Activated T-cell treated with anti-CD3 and anti-CD28 coated beads, Interleukin-2, amount 50 U/mL, for 4 hours (primary cell): ENCODE results near the gene RASL10B. TPM values are rescaled to one million over a fixed set of nuclear protein-coding genes. Genes with fewer than 3 reads are reported as not detected.

Experiments
- ATAC-seq, 2 donors: fragments of 200-7000 bp; cut with Tn5 transposase; one replicate each; pipeline ENCODE4 v1.10.0; 2021
- DNase-seq: peaks from one replicate; pipeline ENCODE4 v3.0.0-alpha.2; 2020
- H3K27me3 Mint-ChIP-seq: one replicate; pipeline ENCODE4 v1.8.0; 2021; ENCODE audit warnings: low read depth, mixed read lengths
- H3K36me3 Mint-ChIP-seq: one replicate; pipeline ENCODE4 v1.8.0; 2022; ENCODE audit warnings: mixed read lengths; ENCODE audit not compliant: insufficient read depth
- H3K4me1 Mint-ChIP-seq: one replicate; pipeline ENCODE4 v1.8.0; 2021; ENCODE audit warnings: low read depth, mixed read lengths
- H3K4me3 Mint-ChIP-seq: one replicate; pipeline ENCODE4 v1.8.0; 2021; ENCODE audit warnings: mild to moderate bottlenecking, moderate library complexity, mixed read lengths
- H3K9me3 Mint-ChIP-seq: one replicate; pipeline ENCODE4 v1.8.0; 2021; ENCODE audit warnings: mixed read lengths
- total RNA-seq, 3 donors: library from RNA; stranded (reverse); gene quantifications; one replicate each; pipeline ENCODE4 v1.2.1, GENCODE V29; 2021

The RASL10B gene
- total RNA-seq, 3 donors from 2014 or later: 2.6 to 4.3 (median 3.7) TPM

GRCh38 chr17:35728551-35728950 is 2.9 kb upstream of the RASL10B start:
- DNase-seq: no peak
- H3K4me3 Mint-ChIP-seq: no peak overlapping the region
- H3K4me1 Mint-ChIP-seq: peaks cover 17% of the 10 kb centered on the region
- no peak for ATAC-seq
- no peaks in the 10 kb centered on the region for H3K27me3 Mint-ChIP-seq
- H3K36me3 Mint-ChIP-seq: peaks cover 36% of the 10 kb centered on the region
- no peaks in the 10 kb centered on the region for H3K9me3 Mint-ChIP-seq

GRCh38 chr17:35729405-35729833 is 2.0 kb upstream of the RASL10B start:
- H3K4me3 Mint-ChIP-seq: peak overlapping the region; percentile 20
- H3K27me3 Mint-ChIP-seq: no peaks in the 10 kb centered on the region

GRCh38 chr17:35730400-35731005 is 936 bp upstream of the RASL10B start:
- DNase-seq: no peak
- peak overlapping the region; percentile 82 for H3K4me3 Mint-ChIP-seq
- ATAC-seq: no peak

More at GRCh38 chr17:35729405-35729833, 2.0 kb upstream of the RASL10B start:
- ATAC-seq (no peak), DNase-seq (no peak)
- Mint-ChIP-seq H3K36me3 (peaks cover 28% of the 10 kb centered on the region), H3K9me3 (no peaks in the 10 kb centered on the region), H3K4me1 (peaks cover 17% of the 10 kb centered on the region)

GRCh38 chr17:35731917-35732805 is 722 bp downstream of the RASL10B start:
- DNase-seq (no peak), ATAC-seq (peak; percentile 30 to 42)
- peak overlapping the region; percentile 76 for H3K4me3 Mint-ChIP-seq
- peaks cover 12% of the 10 kb centered on the region for H3K36me3 Mint-ChIP-seq
- peaks cover 17% of the 10 kb centered on the region for H3K4me1 Mint-ChIP-seq
- no peaks in the 10 kb centered on the region for H3K9me3 Mint-ChIP-seq
- no peaks in the 10 kb centered on the region for H3K27me3 Mint-ChIP-seq

More at GRCh38 chr17:35730400-35731005, 936 bp upstream of the RASL10B start:
- no peaks in the 10 kb centered on the region for H3K9me3 Mint-ChIP-seq
- peaks cover 17% of the 10 kb centered on the region for H3K36me3 Mint-ChIP-seq
- no peaks in the 10 kb centered on the region for H3K27me3 Mint-ChIP-seq
- H3K4me1 Mint-ChIP-seq: peaks cover 17% of the 10 kb centered on the region

GRCh38 chr17:35732806-35733136 is 1.3 kb downstream of the RASL10B start:
- H3K36me3 Mint-ChIP-seq: peaks cover 12% of the 10 kb centered on the region

GRCh38 chr17:35733366-35733765 is 1.9 kb downstream of the RASL10B start:
- H3K27me3 Mint-ChIP-seq: no peaks in the 10 kb centered on the region
- ATAC-seq (no peak), DNase-seq (no peak)
- H3K36me3 Mint-ChIP-seq: peaks cover 6% of the 10 kb centered on the region
- no peaks in the 10 kb centered on the region for H3K9me3 Mint-ChIP-seq
- no peak overlapping the region for H3K4me3 Mint-ChIP-seq
- H3K4me1 Mint-ChIP-seq: peaks cover 17% of the 10 kb centered on the region

More at GRCh38 chr17:35732806-35733136, 1.3 kb downstream of the RASL10B start:
- no peaks in the 10 kb centered on the region for H3K27me3 Mint-ChIP-seq
- no peaks in the 10 kb centered on the region for H3K9me3 Mint-ChIP-seq
- peak overlapping the region; percentile 76 for H3K4me3 Mint-ChIP-seq
- peaks cover 17% of the 10 kb centered on the region for H3K4me1 Mint-ChIP-seq
- no peak for DNase-seq
- no peak for ATAC-seq

- H3K4me1 Mint-ChIP-seq: peaks cover 17% of the 10 kb centered on the region
- ATAC-seq: no peak
- no peaks in the 10 kb centered on the region for H3K27me3 Mint-ChIP-seq
- no peaks in the 10 kb centered on the region for H3K9me3 Mint-ChIP-seq
- H3K36me3 Mint-ChIP-seq: peaks cover 2% of the 10 kb centered on the region
- H3K4me3 Mint-ChIP-seq: no peak overlapping the region
- DNase-seq: no peak
Measured at GRCh38 chr17:35734396-35734795, 3.0 kb downstream of the RASL10B start.

GRCh38 chr17:35735036-35735805 is 3.8 kb downstream of the RASL10B start:
- Mint-ChIP-seq H3K4me3 (no peak overlapping the region), H3K27me3 (peaks cover 7% of the 10 kb centered on the region), H3K4me1 (peaks cover 11% of the 10 kb centered on the region), H3K9me3 (no peaks in the 10 kb centered on the region), H3K36me3 (peaks cover 2% of the 10 kb centered on the region)
- DNase-seq (no peak), ATAC-seq (no peak)

- Mint-ChIP-seq H3K27me3 (peaks cover 12% of the 10 kb centered on the region), H3K36me3 (no peaks in the 10 kb centered on the region), H3K4me1 (peaks cover under 1% of the 10 kb centered on the region), H3K9me3 (no peaks in the 10 kb centered on the region), H3K4me3 (no peak overlapping the region)
- DNase-seq: no peak
- ATAC-seq: no peak
Measured at GRCh38 chr17:35736236-35736635, 4.8 kb downstream of the RASL10B start.

GRCh38 chr17:35738519-35739133 is 7.2 kb downstream of the RASL10B start:
- peaks cover 5% of the 10 kb centered on the region for H3K4me1 Mint-ChIP-seq
- no peaks in the 10 kb centered on the region for H3K36me3 Mint-ChIP-seq
- H3K9me3 Mint-ChIP-seq: no peaks in the 10 kb centered on the region
- ATAC-seq (no peak), DNase-seq (no peak)
- H3K27me3 Mint-ChIP-seq: peaks cover 27% of the 10 kb centered on the region
- H3K4me3 Mint-ChIP-seq: no peak overlapping the region

GRCh38 chr17:35740216-35740615 is 8.8 kb downstream of the RASL10B start:
- ATAC-seq (no peak), DNase-seq (no peak)
- Mint-ChIP-seq H3K27me3 (peaks cover 36% of the 10 kb centered on the region), H3K4me3 (no peak overlapping the region), H3K36me3 (no peaks in the 10 kb centered on the region), H3K9me3 (no peaks in the 10 kb centered on the region), H3K4me1 (peaks cover 5% of the 10 kb centered on the region)

GRCh38 chr17:35740997-35741931 is 9.8 kb downstream of the RASL10B start:
- H3K4me1 Mint-ChIP-seq: peaks cover 5% of the 10 kb centered on the region
- no peaks in the 10 kb centered on the region for H3K9me3 Mint-ChIP-seq
- H3K4me3 Mint-ChIP-seq: peak overlapping the region; percentile 35
- DNase-seq (no peak), ATAC-seq (peak; percentile 79 to 82)
- H3K27me3 Mint-ChIP-seq: peaks cover 36% of the 10 kb centered on the region
- no peaks in the 10 kb centered on the region for H3K36me3 Mint-ChIP-seq

GRCh38 chr17:35742496-35742895 is 11.1 kb downstream of the RASL10B start:
- no peak for ATAC-seq
- Mint-ChIP-seq H3K4me3 (no peak overlapping the region), H3K9me3 (no peaks in the 10 kb centered on the region), H3K36me3 (no peaks in the 10 kb centered on the region), H3K4me1 (peaks cover 5% of the 10 kb centered on the region), H3K27me3 (peaks cover 36% of the 10 kb centered on the region)
- no peak for DNase-seq
